ENCODE measurements around the gene NSMF.

The NSMF gene

DNA sequence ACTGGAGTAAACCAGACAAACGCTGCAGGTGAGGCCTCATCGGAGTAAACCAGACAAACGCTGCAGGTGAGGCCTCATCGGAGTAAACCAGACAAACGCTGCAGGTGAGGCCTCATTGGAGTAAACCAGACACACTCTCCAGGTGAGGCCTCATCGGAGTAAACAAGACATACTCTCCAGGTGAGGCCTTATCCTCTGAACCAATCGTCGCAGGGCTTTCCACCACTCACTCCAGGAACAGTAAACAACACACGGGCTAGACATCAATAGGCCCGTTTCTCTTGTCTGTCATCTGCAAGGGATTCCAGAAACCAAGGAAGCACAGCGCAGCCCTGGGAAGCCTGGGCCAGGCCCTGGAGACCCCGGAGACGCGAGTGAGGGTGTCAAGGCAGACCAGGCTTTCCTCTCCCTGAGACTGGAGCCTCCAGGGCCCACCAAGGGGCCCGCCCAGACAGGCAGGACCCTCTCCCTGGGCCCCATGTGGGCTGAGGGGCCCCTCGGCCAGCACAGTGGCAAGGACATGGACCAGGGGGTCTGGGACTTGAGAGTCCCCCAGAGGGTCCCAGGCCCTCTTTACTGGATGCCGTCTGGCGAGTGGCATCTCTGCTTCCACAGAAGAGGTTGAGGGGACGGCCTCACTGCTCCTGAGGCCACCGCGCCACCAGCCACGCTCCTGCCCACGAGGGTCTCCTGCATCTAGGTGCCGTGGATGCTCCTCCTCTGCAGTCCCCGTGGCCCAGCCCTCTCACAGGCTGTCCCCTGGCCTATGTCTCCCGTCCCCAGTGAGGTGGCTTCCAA is 26.4 kb upstream of the NSMF start:
- TF ChIP-seq, protein P1, sequence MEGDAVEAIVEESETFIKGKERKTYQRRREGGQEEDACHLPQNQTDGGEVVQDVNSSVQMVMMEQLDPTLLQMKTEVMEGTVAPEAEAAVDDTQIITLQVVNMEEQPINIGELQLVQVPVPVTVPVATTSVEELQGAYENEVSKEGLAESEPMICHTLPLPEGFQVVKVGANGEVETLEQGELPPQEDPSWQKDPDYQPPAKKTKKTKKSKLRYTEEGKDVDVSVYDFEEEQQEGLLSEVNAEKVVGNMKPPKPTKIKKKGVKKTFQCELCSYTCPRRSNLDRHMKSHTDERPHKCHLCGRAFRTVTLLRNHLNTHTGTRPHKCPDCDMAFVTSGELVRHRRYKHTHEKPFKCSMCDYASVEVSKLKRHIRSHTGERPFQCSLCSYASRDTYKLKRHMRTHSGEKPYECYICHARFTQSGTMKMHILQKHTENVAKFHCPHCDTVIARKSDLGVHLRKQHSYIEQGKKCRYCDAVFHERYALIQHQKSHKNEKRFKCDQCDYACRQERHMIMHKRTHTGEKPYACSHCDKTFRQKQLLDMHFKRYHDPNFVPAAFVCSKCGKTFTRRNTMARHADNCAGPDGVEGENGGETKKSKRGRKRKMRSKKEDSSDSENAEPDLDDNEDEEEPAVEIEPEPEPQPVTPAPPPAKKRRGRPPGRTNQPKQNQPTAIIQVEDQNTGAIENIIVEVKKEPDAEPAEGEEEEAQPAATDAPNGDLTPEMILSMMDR (IDR thresholded peaks at IDR 0.05; ENCODE audit: borderline replicate concordance, insufficient read depth, low read depth, low read length) = no peak
- H3K4me3 ChIP-seq (ENCODE audit: low read depth, low read length) = no peak overlapping the region

DNA sequence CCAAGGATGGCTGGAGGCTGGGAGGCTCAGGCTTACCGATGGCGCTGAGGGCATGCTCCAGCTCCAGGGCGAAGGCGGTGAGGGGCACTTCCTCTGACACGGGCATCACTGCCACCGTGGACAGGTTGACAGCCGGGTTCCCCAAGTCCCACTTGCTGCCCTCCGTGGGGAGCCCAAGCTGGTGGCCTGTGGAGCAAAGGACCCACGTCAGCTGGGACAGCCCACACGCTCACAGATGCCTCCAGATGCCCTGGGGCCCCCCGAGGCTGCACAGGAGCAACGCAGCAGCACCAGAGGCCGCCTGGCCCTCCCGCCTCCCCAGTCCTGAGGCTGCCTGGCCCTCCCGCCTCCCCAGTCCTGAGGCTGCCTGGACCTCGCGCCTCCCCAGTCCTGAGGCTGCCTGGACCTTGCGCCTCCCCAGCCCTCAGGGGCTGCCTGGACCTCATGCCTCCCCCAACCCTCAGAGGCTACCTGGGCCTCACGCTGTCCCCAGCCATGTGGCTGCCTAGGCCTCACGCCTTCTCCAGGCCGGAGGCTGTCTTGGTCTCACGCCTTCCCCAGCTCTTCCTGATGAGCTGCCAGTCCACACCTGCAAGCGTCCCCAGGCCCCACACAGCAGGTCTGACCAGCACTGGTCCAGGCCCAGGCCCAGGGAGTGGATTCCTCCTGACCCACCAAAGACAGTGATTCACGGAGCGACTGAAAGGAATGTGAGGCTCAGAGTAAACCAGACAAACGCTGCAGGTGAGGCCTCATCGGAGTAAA is 25.6 kb upstream of the NSMF start:
- H3K4me3 ChIP-seq (ENCODE audit: low read depth, low read length) = no peak overlapping the region
- TF ChIP-seq, protein P1 (IDR thresholded peaks at IDR 0.05; ENCODE audit: borderline replicate concordance, insufficient read depth, low read depth, low read length) = no peak

DNA sequence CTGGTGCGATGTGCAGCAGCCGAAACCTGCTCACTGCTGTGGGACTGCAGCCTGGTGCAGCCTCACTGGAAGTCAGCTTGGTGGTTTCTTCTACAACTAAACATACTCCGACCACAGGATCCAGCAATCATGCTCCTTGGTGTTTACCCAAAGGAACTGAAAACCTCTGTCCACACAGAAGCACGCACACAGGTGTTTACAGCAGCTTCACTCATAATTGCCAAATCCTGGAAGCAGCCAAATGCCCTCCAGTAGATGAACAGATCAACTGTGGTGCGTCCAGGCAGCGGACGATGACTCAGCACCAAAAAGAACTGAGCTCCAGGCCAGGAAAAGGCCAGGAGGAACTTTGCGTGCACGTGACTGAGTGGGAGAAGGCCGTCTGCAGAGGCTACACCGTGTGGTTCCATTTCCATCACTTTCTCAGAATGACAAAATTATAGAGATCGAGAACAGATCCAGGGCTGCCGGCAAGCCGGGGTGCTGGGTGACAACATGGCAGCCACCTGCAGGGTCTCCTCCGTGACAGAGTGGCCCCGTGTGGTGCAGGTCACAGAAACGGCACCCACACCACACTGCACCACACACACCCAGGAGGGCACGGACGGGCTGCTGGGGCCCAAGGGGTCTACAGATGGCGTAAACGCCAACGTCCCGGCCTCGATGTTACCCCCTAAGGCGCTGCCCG is 23.1 kb upstream of the NSMF start:
- no peak overlapping the region for H3K4me3 ChIP-seq (ENCODE audit: low read depth, low read length)
- TF ChIP-seq, protein P1 (IDR thresholded peaks at IDR 0.05; ENCODE audit: borderline replicate concordance, insufficient read depth, low read depth, low read length) = no peak

DNA sequence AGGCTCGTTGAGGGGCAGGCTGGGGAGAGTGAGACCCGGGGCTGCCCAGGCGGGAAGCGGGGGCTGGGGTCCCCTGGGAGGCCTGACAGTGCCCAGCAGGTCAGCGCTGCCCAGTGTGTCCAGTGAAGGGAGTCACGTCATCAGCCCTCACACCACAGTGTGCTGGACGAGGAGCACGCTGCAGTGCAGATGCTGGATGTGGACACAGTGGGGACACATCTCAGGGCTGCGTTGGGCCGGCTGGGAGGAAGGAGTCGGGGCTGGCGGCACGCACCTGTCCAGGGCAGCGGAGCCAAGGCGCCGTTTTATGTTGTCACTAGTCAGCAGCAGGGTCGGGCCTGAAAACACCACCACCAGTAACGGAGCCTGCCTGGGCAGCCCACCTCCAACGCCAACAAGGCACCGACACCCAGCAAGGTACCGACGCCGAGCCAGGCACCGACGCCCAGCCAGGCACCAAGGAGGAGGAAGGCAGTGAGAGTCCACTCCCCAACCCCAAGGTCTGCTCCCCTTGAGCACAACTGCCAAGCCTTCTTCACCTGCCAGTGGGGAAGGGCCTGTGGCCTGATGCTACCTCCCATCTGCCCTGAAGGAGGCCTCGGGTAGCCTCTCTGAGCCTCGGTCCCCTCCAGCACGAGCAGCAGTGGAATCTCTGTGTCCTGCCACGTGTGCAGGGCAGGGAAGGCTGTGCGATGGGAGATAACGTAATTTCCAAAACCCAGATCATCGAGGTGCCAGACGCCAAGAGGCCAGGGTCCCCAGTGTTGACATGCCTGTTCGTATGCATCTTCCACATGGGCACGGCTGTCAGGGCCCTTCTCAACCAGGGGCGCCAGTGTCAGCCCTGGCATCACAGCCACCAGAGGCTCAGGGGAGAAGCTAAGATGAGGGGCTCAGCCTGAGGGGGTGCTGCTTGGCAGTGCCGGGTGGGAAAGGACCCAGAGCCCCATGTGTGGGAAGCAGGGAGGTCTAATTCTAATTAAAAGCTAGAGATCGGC is 21.9 kb upstream of the NSMF start:
- TF ChIP-seq, protein P1 (IDR thresholded peaks at IDR 0.05; ENCODE audit: borderline replicate concordance, insufficient read depth, low read depth, low read length) = no peak
- no peak overlapping the region for H3K4me3 ChIP-seq (ENCODE audit: low read depth, low read length)

DNA sequence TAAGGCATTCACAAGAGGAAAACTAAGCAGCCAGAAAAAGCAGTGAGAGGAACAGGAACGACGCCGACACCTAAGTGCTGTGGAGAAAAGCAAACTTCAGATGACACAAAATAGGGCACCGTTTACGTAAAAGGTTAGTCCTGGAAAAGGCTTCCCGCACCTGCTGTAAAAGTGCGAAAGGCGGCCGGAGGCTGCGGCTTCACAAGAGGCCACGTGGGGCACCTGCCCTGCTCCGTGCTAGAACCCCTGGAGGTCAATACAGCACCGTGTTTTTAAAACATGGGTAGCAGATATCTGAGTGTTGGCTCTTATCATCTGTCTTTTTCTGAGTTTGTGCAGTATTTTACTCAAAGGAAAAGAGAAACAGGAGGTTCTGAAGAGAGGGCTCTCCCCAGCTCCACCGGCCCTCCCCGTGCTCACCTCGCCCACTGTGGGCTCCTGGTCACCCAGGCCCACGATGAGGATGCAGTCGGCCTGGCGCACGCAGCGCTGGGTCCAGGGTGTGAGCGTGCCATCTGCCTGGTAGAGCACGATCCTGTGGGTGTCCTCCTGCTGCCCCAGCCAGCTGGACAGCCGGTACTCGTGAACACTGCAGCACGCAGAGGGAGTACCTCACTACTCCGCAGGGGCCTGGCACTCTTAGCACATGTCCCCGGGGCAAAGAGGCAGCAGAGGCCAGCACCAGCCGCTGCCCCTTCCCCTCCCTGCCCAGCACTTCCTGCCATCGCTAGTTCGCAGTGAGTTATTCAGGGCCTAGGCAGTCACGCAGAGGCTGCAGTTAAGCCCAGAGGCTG is 21.0 kb upstream of the NSMF start:
- TF ChIP-seq, protein P1 (IDR thresholded peaks at IDR 0.05; ENCODE audit: borderline replicate concordance, insufficient read depth, low read depth, low read length) = no peak
- H3K4me3 ChIP-seq (ENCODE audit: low read depth, low read length) = no peak overlapping the region

Measured in GM12875 (cell line).